Panc1 (cell line): ENCODE data around the gene DDX20. TPM values are rescaled to one million over a fixed set of nuclear protein-coding genes. Genes with fewer than 3 reads are reported as not detected.

Experiments used
- ATAC-seq: fragments of 200-7000 bp; cut with Tn5 transposase; 2 replicates; pipeline ENCODE4 v1.9.1; 2020; ENCODE audit warnings: mild to moderate bottlenecking, moderate library complexity
- BruUV-seq: library from RNA; stranded (reverse); fragments of 400-500 nt; replicated peaks from 2 replicates; lab custom pipeline; 2021; lab: Mats Ljungman, UMichigan
- CTCF ChIA-PET: fragments of 300-600 bp; sonication (Branson Sonifier 250); formaldehyde crosslinking; loops from one replicate; lab custom pipeline; 2022; ENCODE audit warnings: antibody characterized with exemption; lab: Charles Lee
- POLR2A ChIA-PET: fragments of 300-600 bp; sonication (Branson Sonifier 250); formaldehyde crosslinking; loops from one replicate; lab custom pipeline; 2022; ENCODE audit warnings: antibody characterized with exemption; lab: Charles Lee
- DNase-seq: peaks from one replicate; pipeline ENCODE4 v3.0.0-alpha.2; 2010; ENCODE audit warnings: low read depth, low spot score
- H3K27ac ChIP-seq: 2 replicates; pipeline ENCODE4 v1.5.1; 2011; ENCODE audit warnings: mild to moderate bottlenecking, low read length, inconsistent platforms
- H3K27me3 ChIP-seq: fragments of 200-500 bp; sonication (Bioruptor generic); 2 replicates; pipeline ENCODE4 v1.6.0; 2014; ENCODE audit warnings: low read length, inconsistent platforms; ENCODE audit not compliant: control insufficient read depth, insufficient read depth
- H3K36me3 ChIP-seq: fragments of 200-500 bp; sonication (Bioruptor generic); 2 replicates; pipeline ENCODE4 v1.5.1; 2014; ENCODE audit warnings: inconsistent platforms, mild to moderate bottlenecking, low read length, moderate library complexity; ENCODE audit not compliant: control insufficient read depth, insufficient read depth
- H3K4me1 ChIP-seq: 2 replicates; pipeline ENCODE4 v1.5.1; 2011; ENCODE audit warnings: inconsistent platforms, mild to moderate bottlenecking, low read length, moderate library complexity; ENCODE audit not compliant: control insufficient read depth, insufficient read depth
- H3K4me3 ChIP-seq, 2 experiments: 2 replicates each; pipeline ENCODE4 v1.5.1; 2011 to 2012; ENCODE audit warnings: low read depth in 2 of 2, low read length in 2 of 2, mild to moderate bottlenecking in 2 of 2, inconsistent platforms in 1 of 2, moderate library complexity in 1 of 2
- H3K9me3 ChIP-seq: fragments of 200-500 bp; sonication (Bioruptor generic); 2 replicates; pipeline ENCODE4 v1.5.1; 2014; ENCODE audit warnings: low read depth, mild to moderate bottlenecking, inconsistent platforms, low read length, moderate library complexity; ENCODE audit not compliant: control insufficient read depth, insufficient read depth
- POLR2AphosphoS5 ChIP-seq: IDR thresholded peaks from 2 replicates; pipeline ENCODE4 v1.6.1; 2012; ENCODE audit warnings: mild to moderate bottlenecking, low read depth, low read length, moderate library complexity
- REST ChIP-seq, 2 experiments: IDR thresholded peaks; 2 replicates each; pipeline ENCODE4 v1.6.1; 2011 to 2012; ENCODE audit warnings: low read depth in 2 of 2, control low read depth in 1 of 2, low read length in 1 of 2, mild to moderate bottlenecking in 1 of 2, moderate library complexity in 1 of 2; ENCODE audit not compliant: insufficient read depth in 1 of 2
- SIN3A ChIP-seq: IDR thresholded peaks from 2 replicates; pipeline ENCODE4 v1.6.1; 2012; ENCODE audit warnings: low read depth, mild to moderate bottlenecking, low read length, moderate library complexity, borderline replicate concordance; ENCODE audit not compliant: insufficient read depth
- TCF7L2 ChIP-seq: IDR thresholded peaks from 2 replicates; pipeline ENCODE4 v1.6.1; 2011; ENCODE audit warnings: mild to moderate bottlenecking, low read depth, low read length, inconsistent platforms
- in situ Hi-C: cut with HindIII; loops from 2 replicates; pipeline ENCODE4 v1.10.0; 2016; ENCODE audit warnings: low sequenced_read_pairs, low pct_unique_long_range_greater_than_20kb
- intact Hi-C: fragments of 100-400 bp; cut with micrococcal nuclease; formaldehyde crosslinking; loops from one replicate; pipeline ENCODE4 v1.10.0; 2022; ENCODE audit not compliant: unreplicated experiment
- total RNA-seq: library from RNA; stranded (reverse); gene quantifications from one replicate; pipeline ENCODE4 v1.2.1, GENCODE V29; 2021; ENCODE audit not compliant: unreplicated experiment
- TF ChIP-seq, protein P1 (sequence below): fragments of 450-650 bp; IDR thresholded peaks from 2 replicates; pipeline ENCODE4 v1.5.1; 2017; ENCODE audit warnings: mild to moderate bottlenecking

DDX20 gene
- total RNA-seq, 1 experiment from 2014 or later, result 9.1 TPM

GRCh38 chr1:111723091-111723806, 32.5 kb upstream of the DDX20 start:
- ChIA-PET POLR2A (no interaction called here), CTCF (no interaction called here)
- DNase-seq (no peak), ATAC-seq (no peak)
- Histone ChIP-seq H3K4me1 (no peaks in the 10 kb centered on the region), H3K9me3 (no peaks in the 10 kb centered on the region), H3K27ac (no peak overlapping the region), H3K27me3 (no peaks in the 10 kb centered on the region), H3K4me3 (no peak overlapping the region), H3K36me3 (no peaks in the 10 kb centered on the region)
- intact Hi-C loops, result no loop called here
- in situ Hi-C loops, result no loop called here
- TF ChIP-seq POLR2AphosphoS5 (no peak), REST (IDR thresholded peaks at IDR 0.05; ENCODE audit: insufficient read depth in 1 of 2, low read depth in 2 of 2, low read length in 1 of 2) (no peak), SIN3A (no peak), TCF7L2 (no peak)
- TF ChIP-seq, protein P1, sequence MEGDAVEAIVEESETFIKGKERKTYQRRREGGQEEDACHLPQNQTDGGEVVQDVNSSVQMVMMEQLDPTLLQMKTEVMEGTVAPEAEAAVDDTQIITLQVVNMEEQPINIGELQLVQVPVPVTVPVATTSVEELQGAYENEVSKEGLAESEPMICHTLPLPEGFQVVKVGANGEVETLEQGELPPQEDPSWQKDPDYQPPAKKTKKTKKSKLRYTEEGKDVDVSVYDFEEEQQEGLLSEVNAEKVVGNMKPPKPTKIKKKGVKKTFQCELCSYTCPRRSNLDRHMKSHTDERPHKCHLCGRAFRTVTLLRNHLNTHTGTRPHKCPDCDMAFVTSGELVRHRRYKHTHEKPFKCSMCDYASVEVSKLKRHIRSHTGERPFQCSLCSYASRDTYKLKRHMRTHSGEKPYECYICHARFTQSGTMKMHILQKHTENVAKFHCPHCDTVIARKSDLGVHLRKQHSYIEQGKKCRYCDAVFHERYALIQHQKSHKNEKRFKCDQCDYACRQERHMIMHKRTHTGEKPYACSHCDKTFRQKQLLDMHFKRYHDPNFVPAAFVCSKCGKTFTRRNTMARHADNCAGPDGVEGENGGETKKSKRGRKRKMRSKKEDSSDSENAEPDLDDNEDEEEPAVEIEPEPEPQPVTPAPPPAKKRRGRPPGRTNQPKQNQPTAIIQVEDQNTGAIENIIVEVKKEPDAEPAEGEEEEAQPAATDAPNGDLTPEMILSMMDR, result no peak
- BruUV-seq, result no TSS peak

DNA sequence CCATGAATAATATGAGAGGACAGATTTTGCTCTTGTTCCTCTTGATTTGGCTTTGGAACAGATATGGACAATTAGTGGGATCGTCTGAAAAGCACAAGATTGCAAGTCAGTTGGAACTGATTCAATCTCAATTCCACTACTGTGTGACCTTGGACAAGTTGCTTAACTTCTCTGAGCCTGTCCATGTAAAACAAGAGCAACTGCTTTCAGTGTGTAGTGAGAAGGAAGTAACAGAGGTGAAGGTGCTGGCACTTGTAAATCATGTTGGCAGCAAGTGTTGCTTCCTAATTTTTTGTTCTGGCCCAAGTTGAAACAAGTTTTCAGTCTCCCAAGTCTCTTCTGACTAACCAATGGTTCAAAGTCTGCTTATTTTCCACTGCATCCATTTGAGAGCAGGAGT, 31.8 kb upstream of the DDX20 start:
- POLR2A ChIA-PET, result no interaction called here
- Histone ChIP-seq H3K27me3 (no peaks in the 10 kb centered on the region), H3K36me3 (no peaks in the 10 kb centered on the region), H3K4me3 (no peak overlapping the region), H3K4me1 (no peaks in the 10 kb centered on the region), H3K9me3 (no peaks in the 10 kb centered on the region), H3K27ac (no peak overlapping the region)
- CTCF ChIA-PET, result no interaction called here
- ATAC-seq (no peak), DNase-seq (no peak)
- TF ChIP-seq POLR2AphosphoS5 (no peak), SIN3A (no peak), REST (IDR thresholded peaks at IDR 0.05; ENCODE audit: insufficient read depth in 1 of 2, low read depth in 2 of 2, low read length in 1 of 2) (no peak), TCF7L2 (no peak)
- TF ChIP-seq, protein P1, result no peak
- no TSS peak for BruUV-seq
- intact Hi-C loops (no loop called here), in situ Hi-C loops (no loop called here)
